Measurements from ENCODE around the gene AHR.

AHR gene

DNA sequence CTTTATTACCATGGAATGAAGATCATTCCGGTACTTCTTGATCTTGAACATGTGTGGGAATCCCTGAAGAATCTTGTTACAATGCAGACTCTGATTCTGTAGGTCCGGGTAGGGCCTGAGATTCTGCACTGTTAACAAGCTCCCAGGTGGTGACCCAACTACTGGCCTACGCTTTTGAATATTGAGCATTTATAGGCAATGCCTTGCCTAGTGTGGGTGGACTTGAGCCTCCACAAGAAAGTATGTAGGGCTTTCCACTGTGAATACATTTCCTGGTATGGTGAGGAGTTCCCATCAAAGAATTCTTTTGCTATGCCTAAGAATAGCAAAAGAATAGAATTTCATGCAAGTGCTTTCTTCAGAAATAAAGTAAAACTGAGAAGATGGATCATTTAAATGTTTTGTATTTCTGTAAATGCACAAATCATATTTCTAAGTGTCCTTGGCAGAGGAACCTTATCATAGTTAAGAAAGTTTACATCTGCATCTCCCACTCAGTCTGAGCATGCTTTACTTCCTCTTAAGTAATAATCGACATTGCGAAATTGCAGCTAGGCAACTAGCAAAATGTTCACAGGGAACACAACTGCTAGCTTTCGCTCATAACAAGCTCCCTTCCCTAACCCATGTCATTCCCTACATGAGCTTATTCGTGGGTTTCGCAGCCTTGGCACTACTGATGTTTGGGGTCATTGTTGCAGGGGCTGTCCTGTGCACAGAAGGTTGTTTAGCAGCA lies 71.4 kb downstream of the AHR start:
- ChIA-PET POLR2A (no interaction called here), CTCF (interaction anchor here (0.6 kb wide), 2 partner anchors 12 to 61 kb away, joined by 3 read pairs; no protein-coding TSS in a partner anchor)
- Histone ChIP-seq H3K4me1 (ENCODE audit: control insufficient read depth, insufficient read depth, low read length) (peaks cover 4% of the 10 kb centered on the region; the same call in 1 of the 2 replicates), H3K27ac (ENCODE audit: extremely low read depth, low read depth, low read length) (no peak overlapping the region), H3K36me3 (ENCODE audit: control insufficient read depth in 2 of 2, insufficient read depth in 1 of 2, low read length in 2 of 2) (no peaks in the 10 kb centered on the region), H3K4me3 (ENCODE audit: low read depth, low read length) (no peak overlapping the region), H3K9me3 (ENCODE audit: control insufficient read depth, insufficient read depth, low read depth, low read length) (no peaks in the 10 kb centered on the region)
- TF ChIP-seq, protein P1, sequence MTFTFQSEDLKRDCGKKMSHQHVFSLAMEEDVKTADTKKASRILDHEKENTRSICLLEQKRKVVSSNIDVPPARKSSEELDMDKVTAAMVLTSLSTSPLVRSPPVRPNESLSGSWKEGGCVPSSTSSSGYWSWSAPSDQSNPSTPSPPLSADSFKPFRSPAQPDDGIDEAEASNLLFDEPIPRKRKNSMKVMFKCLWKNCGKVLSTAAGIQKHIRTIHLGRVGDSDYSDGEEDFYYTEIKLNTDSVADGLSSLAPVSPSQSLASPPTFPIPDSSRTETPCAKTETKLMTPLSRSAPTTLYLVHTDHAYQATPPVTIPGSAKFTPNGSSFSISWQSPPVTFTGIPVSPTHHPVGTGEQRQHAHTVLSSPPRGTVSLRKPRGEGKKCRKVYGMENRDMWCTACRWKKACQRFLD (tag by site-specific recombination; IDR thresholded peaks at IDR 0.05), result no peak
- TF ChIP-seq PRDM10 (tag by site-specific recombination; IDR thresholded peaks at IDR 0.05), result no peak
- TF ChIP-seq ZBTB49 (tag by site-specific recombination; IDR thresholded peaks at IDR 0.05; ENCODE audit: low read depth), result no peak
- no peak for TF ChIP-seq ZNF621 (tag by site-specific recombination; IDR thresholded peaks at IDR 0.05)
- TF ChIP-seq, protein P2, sequence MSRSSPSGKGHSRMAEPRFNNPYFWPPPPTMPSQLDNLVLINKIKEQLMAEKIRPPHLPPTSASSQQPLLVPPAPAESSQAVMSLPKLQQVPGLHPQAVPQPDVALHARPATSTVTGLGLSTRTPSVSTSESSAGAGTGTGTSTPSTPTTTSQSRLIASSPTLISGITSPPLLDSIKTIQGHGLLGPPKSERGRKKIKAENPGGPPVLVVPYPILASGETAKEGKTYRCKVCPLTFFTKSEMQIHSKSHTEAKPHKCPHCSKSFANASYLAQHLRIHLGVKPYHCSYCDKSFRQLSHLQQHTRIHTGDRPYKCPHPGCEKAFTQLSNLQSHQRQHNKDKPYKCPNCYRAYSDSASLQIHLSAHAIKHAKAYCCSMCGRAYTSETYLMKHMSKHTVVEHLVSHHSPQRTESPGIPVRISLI (tag by site-specific recombination; IDR thresholded peaks at IDR 0.05), result no peak
- TF ChIP-seq ZNF514 (tag by site-specific recombination; IDR thresholded peaks at IDR 0.05), result no peak
- no peak for TF ChIP-seq ZNF184 (tag by site-specific recombination; IDR thresholded peaks at IDR 0.05)
- TF ChIP-seq PRDM1 (tag by site-specific recombination; IDR thresholded peaks at IDR 0.05), result no peak
- no peak for TF ChIP-seq ZFP69B (tag by site-specific recombination; IDR thresholded peaks at IDR 0.05)

DNA sequence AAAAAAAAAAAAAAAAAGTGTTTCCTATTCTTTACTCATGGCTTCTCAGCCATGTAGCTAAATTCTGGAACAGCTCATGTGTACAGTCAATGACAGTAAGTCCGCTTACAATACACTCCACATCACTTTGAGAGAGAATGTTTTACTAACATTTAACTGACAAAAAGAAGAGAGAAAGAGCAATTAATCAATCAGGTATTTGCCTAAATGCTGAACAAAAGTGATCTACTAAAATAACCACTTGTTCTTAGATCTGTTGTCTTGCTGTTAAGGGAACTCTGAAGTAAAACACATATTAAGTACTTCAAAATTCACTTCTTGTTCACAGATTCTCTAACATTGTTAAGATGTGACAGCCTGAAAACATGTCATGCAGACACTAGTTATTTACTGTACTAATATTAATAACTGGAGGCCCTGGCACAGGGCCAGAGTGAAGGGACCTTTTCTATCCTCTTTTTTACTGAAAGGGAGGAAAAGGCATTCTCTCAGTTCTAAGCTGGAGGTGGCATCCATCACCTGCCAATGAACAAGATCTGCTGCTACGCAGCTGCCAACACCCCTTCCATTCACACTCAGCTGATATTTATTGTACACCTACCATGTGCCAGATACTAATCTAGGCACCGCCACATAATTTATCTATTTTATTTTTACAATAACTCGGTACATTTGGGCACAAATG lies 72.6 kb downstream of the AHR start:
- CTCF ChIA-PET, result no interaction called here
- POLR2A ChIA-PET, result no interaction called here
- Histone ChIP-seq H3K4me3 (ENCODE audit: low read depth, low read length) (no peak overlapping the region), H3K9me3 (ENCODE audit: control insufficient read depth, insufficient read depth, low read depth, low read length) (no peaks in the 10 kb centered on the region), H3K36me3 (ENCODE audit: control insufficient read depth in 2 of 2, insufficient read depth in 1 of 2, low read length in 2 of 2) (no peaks in the 10 kb centered on the region), H3K27ac (ENCODE audit: extremely low read depth, low read depth, low read length) (no peak overlapping the region), H3K4me1 (ENCODE audit: control insufficient read depth, insufficient read depth, low read length) (peaks cover 4% of the 10 kb centered on the region; the same call in 1 of the 2 replicates)
- TF ChIP-seq KLF16 (tag by site-specific recombination; IDR thresholded peaks at IDR 0.05) (no peak), ZNF184 (tag by site-specific recombination; IDR thresholded peaks at IDR 0.05) (no peak), ZNF335 (tag by site-specific recombination; conservative IDR thresholded peaks at IDR 0.05) (no peak), ZNF341 (tag by site-specific recombination; IDR thresholded peaks at IDR 0.05; ENCODE audit: low read depth) (no peak), ZFP69B (tag by site-specific recombination; IDR thresholded peaks at IDR 0.05) (no peak), ZNF530 (tag by site-specific recombination; IDR thresholded peaks at IDR 0.05; ENCODE audit: low read depth) (no peak), ZFHX2 (tag by site-specific recombination; conservative IDR thresholded peaks at IDR 0.05) (no peak), SALL2 (tag by site-specific recombination; IDR thresholded peaks at IDR 0.05; ENCODE audit: borderline replicate concordance) (no peak)
- TF ChIP-seq, protein P3, sequence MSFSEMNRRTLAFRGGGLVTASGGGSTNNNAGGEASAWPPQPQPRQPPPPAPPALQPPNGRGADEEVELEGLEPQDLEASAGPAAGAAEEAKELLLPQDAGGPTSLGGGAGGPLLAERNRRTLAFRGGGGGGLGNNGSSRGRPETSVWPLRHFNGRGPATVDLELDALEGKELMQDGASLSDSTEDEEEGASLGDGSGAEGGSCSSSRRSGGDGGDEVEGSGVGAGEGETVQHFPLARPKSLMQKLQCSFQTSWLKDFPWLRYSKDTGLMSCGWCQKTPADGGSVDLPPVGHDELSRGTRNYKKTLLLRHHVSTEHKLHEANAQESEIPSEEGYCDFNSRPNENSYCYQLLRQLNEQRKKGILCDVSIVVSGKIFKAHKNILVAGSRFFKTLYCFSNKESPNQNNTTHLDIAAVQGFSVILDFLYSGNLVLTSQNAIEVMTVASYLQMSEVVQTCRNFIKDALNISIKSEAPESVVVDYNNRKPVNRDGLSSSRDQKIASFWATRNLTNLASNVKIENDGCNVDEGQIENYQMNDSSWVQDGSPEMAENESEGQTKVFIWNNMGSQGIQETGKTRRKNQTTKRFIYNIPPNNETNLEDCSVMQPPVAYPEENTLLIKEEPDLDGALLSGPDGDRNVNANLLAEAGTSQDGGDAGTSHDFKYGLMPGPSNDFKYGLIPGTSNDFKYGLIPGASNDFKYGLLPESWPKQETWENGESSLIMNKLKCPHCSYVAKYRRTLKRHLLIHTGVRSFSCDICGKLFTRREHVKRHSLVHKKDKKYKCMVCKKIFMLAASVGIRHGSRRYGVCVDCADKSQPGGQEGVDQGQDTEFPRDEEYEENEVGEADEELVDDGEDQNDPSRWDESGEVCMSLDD (tag by site-specific recombination; IDR thresholded peaks at IDR 0.05), result no peak
- TF ChIP-seq, protein P4, sequence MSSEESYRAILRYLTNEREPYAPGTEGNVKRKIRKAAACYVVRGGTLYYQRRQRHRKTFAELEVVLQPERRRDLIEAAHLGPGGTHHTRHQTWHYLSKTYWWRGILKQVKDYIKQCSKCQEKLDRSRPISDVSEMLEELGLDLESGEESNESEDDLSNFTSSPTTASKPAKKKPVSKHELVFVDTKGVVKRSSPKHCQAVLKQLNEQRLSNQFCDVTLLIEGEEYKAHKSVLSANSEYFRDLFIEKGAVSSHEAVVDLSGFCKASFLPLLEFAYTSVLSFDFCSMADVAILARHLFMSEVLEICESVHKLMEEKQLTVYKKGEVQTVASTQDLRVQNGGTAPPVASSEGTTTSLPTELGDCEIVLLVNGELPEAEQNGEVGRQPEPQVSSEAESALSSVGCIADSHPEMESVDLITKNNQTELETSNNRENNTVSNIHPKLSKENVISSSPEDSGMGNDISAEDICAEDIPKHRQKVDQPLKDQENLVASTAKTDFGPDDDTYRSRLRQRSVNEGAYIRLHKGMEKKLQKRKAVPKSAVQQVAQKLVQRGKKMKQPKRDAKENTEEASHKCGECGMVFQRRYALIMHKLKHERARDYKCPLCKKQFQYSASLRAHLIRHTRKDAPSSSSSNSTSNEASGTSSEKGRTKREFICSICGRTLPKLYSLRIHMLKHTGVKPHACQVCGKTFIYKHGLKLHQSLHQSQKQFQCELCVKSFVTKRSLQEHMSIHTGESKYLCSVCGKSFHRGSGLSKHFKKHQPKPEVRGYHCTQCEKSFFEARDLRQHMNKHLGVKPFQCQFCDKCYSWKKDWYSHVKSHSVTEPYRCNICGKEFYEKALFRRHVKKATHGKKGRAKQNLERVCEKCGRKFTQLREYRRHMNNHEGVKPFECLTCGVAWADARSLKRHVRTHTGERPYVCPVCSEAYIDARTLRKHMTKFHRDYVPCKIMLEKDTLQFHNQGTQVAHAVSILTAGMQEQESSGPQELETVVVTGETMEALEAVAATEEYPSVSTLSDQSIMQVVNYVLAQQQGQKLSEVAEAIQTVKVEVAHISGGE (tag by site-specific recombination; conservative IDR thresholded peaks at IDR 0.05; ENCODE audit: low read depth), result no peak
